NCI-H1694 treated with DMSO at 0.1 percent for 48 hours (cell line): ENCODE data around the gene TMIGD2.

Experiments
- DNase-seq: peaks from one replicate; lab custom pipeline; 2025; lab: John Stamatoyannopoulos, UW

TMIGD2 gene

DNA sequence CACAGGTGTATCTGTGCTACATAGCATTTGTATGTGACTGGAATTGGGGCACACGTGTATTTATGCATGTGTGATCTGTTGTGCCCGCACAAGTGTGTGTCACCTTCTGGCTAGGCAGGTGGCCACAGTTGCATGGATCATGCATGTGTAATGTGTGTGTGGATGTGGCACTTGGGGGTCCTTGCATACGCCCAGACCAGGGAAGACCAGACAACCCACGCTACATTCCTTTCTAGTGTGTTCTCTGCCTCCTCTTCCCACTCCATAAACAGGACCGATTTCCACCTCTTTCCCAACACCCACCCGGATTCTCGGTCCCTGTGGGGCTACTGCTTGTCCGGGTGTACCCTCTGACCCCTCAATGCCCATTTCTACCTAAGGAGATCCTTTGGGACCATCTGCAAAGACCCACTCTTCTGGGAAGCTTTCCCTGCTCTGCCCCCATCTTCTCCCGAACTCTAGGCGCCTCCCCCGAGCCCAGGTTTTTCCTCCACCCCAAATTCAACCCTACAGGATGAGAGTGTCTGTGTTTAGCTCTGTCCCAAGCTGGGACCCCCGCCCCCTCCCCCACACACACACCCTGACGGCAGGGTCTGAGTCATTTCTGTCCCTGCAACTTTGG is 24.1 kb upstream of the TMIGD2 start:
- DNase-seq = no peak

GRCh38 chr19:4324228-4324627 is 22.0 kb upstream of the TMIGD2 start:
- DNase-seq = no peak

DNA sequence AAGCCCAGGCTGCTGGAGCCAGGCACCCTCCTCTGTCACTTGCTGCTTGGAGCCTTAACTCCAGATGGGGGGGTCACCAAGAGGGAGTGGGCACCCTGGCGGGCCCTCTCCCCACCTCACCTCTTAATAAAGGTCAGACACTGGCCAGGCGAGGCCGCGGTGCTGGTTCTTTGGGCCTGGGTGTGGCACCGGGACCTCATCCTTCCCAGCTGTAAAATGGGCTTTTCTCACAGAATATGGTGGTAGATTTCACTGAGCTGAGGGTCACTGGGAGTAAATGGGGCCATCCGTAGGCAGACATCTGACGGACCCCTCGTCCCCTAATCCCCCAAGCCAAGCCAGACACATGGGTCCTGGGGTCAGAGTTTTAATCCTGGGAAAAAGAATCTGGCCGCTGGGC is 21.5 kb upstream of the TMIGD2 start:
- no peak for DNase-seq

DNA sequence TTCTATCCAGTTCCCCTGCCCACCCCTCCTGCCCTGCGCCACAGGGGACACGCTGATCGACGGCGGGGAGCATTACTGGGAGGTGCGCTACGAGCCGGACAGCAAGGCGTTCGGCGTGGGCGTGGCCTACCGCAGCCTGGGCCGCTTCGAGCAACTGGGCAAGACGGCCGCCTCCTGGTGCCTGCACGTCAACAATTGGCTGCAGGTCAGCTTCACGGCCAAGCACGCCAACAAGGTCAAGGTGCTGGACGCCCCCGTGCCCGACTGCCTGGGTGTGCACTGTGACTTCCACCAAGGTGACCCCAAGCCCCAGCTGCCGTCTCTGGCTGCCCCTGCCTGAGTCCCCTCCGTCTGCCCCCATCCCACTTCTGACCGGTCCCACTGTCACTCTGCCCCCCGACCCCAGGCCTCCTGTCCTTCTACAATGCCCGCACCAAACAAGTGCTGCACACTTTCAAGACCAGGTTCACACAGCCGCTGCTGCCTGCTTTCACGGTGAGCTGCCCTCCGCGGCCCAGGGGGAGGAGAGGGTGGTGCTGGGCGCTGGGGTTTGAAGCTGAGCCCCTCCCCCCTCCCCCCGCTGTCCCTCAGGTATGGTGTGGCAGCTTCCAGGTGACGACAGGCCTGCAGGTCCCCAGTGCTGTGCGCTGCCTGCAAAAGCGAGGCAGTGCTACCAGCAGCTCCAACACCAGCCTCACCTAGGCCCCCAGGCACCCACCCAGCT is 20.9 kb upstream of the TMIGD2 start:
- DNase-seq = no peak

GRCh38 chr19:4320419-4320818 is 18.2 kb upstream of the TMIGD2 start:
- DNase-seq = no peak

GRCh38 chr19:4319067-4319718 is 17.0 kb upstream of the TMIGD2 start:
- no peak for DNase-seq

DNA sequence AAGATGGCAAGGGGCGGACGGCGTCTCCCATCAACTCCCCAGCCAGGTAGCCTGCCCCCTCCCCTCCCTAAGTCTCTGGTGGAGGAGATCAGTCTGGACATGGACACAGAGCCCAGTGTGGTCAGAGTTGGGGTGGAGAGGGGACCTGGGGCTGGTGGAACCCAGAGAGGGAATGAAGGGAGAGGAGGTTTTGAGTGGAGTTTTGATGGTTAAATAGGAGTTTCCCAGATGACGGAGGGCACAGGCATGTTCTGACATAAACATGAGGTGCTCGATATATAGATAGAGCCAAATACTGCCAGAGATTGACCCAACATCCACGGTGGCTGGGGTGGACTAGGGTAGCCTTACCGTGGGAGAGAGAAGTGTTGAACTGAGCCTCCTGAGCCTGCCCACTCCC is 16.3 kb upstream of the TMIGD2 start:
- no peak for DNase-seq

DNA sequence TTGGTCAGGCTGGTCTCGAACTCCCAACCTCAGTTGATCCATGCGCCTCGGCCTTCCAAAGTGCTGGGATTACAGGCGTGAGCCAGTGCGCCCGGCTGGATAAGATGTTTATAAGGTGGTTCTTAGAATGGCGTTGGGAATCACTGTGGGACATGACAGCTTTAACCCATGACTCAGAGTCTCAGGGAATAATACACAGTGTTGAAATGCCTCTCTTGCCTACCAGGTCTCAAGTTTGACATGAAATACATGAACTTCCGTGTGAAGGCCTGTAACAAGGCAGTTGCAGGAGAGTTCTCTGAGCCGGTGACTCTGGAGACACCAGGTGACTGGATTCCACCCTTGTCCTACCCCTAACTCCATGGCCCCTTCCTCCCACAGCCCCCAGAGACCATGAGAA is 14.8 kb upstream of the TMIGD2 start:
- DNase-seq = no peak

- no peak for DNase-seq
Measured at GRCh38 chr19:4313847-4314490, 11.8 kb upstream of the TMIGD2 start.

GRCh38 chr19:4310247-4311121 is 8.3 kb upstream of the TMIGD2 start:
- no peak for DNase-seq

DNA sequence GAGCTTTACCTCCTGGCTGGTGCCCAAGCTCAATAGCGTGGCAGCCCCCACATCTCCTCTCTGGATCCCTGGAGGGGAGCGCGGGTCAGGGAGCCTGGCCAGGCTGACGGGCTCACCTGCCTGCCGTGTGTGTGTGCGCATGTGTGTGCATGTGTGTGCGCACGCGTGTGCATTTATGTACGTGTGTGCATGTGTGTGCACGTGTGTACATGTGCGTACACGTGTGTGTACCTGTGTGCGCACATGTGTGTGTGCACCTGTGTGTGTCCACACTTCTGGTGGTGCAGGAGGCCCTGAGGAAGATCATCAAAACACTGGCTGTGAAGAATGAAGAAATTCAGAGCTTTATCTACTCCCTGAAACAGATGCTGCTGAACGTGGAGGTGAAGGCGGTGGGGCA is 3.5 kb upstream of the TMIGD2 start:
- no peak for DNase-seq

DNA sequence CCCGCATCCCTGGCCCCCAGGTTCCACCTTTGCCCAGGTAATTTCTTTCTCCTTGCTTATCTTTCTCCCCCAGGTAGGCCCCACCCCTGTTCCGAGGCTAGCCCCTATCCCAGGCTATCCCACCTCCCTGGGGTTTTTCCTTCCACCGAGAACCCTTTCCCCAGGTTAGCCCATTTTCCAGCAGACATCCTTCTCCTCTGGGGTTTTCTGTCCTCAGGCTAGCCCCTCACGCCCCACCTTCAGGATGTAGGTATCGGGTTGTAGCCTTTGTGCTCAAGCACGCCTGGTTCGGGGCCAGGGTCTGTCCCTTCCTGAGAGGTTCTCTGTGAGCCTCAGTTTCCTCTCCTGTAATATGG is 3.0 kb upstream of the TMIGD2 start:
- DNase-seq = no peak

GRCh38 chr19:4304538-4305256 is 2.5 kb upstream of the TMIGD2 start, which contains the start of gene FSD1:
Gene FSD1, plus strand, starts transcription at chr19:4304598. Its CDS starts 149 bp downstream, at chr19:4304747.
- peak; percentile 23 for DNase-seq

- no peak for DNase-seq
Measured at GRCh38 chr19:4303819-4304537, 1.8 kb upstream of the TMIGD2 start.

DNA sequence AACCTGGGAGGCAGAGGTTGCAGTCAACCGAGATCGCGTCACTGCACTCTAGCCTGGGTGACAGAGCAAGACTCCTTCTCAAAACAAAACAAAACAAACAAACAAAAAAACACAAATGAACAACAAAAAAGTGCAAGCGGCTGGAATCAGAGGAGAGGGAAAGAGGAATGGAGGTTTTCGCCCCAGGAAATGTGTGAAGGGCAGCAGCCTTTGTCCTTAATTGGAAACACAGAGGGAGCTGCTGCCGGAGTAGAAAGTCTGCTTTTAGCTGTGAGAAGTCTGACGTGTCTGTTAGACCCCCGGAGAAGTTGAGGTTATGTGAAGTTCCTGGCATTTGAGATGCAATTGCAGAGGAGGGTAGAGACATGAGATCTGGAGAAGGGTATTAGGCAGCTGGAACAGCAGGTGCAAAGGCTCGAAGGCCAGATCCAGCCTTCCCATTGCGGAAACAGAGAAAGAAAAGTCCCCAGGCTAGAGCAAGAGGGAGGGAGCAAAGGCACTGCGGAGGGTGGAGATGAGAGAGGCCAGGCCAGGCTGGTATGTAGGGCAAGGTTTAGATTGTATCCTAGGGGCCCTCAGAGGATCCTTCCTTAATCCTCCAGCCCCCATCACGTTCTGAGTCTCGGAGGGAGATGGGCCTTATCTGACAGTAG is 473 bp downstream of the TMIGD2 start:
- no peak for DNase-seq

DNA sequence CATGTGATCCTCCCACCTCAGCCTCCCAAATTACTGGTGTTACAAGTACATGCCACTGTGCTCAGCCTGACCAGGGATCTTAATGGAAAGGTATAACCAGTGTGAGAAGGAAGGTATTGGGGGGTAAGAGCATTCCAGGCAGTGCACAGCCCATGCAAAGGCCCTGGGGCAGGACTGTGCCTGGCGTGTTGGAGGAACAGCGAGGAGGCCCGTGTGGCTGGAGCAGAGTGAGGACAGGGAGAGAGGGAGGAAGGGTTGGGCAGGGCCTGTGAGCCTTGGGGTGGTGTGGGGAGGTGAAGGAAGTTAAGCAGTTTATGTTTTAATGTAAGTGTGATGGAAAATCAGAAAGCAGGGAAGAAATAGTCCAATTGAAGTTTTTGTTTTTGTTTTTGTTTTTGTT is 1.6 kb downstream of the TMIGD2 start:
- DNase-seq = no peak

GRCh38 chr19:4298810-4299550 is 3.2 kb downstream of the TMIGD2 start:
- DNase-seq = no peak

- DNase-seq = no peak
Measured at GRCh38 chr19:4297901-4298809, 4.0 kb downstream of the TMIGD2 start.
